Parathyroid adenoma (tissue), 2 donors: ENCODE measurements around the gene TRAM2.

Experiments used
- H2AFZ ChIP-seq: fragments of 300-600 bp; sonication (generic); one replicate; pipeline ENCODE4 v1.7.0; 2017; ENCODE audit warnings: antibody characterized with exemption, mild to moderate bottlenecking
- H3K27ac ChIP-seq: fragments of 300-600 bp; sonication (generic); one replicate; pipeline ENCODE4 v1.7.0; 2017
- H3K27me3 ChIP-seq: fragments of 300-600 bp; sonication (generic); one replicate; pipeline ENCODE4 v1.7.0; 2017; ENCODE audit warnings: low read length; ENCODE audit not compliant: control insufficient read depth, insufficient read depth
- H3K36me3 ChIP-seq: fragments of 300-600 bp; sonication (generic); one replicate; pipeline ENCODE4 v1.7.0; 2017; ENCODE audit warnings: low read length; ENCODE audit not compliant: control insufficient read depth, insufficient read depth
- H3K4me1 ChIP-seq: fragments of 300-600 bp; sonication (generic); one replicate; pipeline ENCODE4 v1.7.0; 2017; ENCODE audit warnings: control low read depth
- H3K4me2 ChIP-seq: fragments of 300-600 bp; sonication (generic); one replicate; pipeline ENCODE4 v1.7.0; 2017; ENCODE audit warnings: low read length
- H3K4me3 ChIP-seq: fragments of 300-600 bp; sonication (generic); one replicate; pipeline ENCODE4 v1.7.0; 2017; ENCODE audit warnings: low read depth, low read length
- H3K79me2 ChIP-seq: fragments of 300-600 bp; sonication (generic); one replicate; pipeline ENCODE4 v1.7.0; 2017; ENCODE audit warnings: control low read depth
- H3K9ac ChIP-seq: fragments of 300-600 bp; sonication (generic); one replicate; pipeline ENCODE4 v1.7.0; 2017; ENCODE audit warnings: mild to moderate bottlenecking
- H3K9me3 ChIP-seq: fragments of 300-600 bp; sonication (generic); one replicate; pipeline ENCODE4 v1.7.0; 2017; ENCODE audit warnings: low read length; ENCODE audit not compliant: control insufficient read depth
- CTCF ChIP-seq: fragments of 300-600 bp; sonication (generic); IDR thresholded peaks from one replicate; pipeline ENCODE4 v1.7.0; 2017; ENCODE audit warnings: antibody characterized with exemption, mild to moderate bottlenecking
- donor health status: primary hyperparathyroidism.

The TRAM2 gene

GRCh38 chr6:52571099-52571755 lies 5.6 kb downstream of the TRAM2 start:
- Histone ChIP-seq H3K27me3 (no peaks in the 10 kb centered on the region), H3K36me3 (no peaks in the 10 kb centered on the region), H3K27ac (no peak overlapping the region), H3K79me2 (peaks cover 5% of the 10 kb centered on the region), H3K4me3 (no peak overlapping the region), H3K9ac (no peak overlapping the region), H3K9me3 (no peaks in the 10 kb centered on the region), H2AFZ (no peak overlapping the region), H3K4me2 (no peak overlapping the region), H3K4me1 (no peaks in the 10 kb centered on the region)
- no peak for TF ChIP-seq CTCF

GRCh38 chr6:52570291-52570700 lies 6.6 kb downstream of the TRAM2 start:
- H3K4me1 ChIP-seq: no peaks in the 10 kb centered on the region
- H3K79me2 ChIP-seq: peaks cover 5% of the 10 kb centered on the region
- H3K36me3 ChIP-seq: no peaks in the 10 kb centered on the region
- H2AFZ ChIP-seq: no peak overlapping the region
- H3K4me2 ChIP-seq: no peak overlapping the region
- no peaks in the 10 kb centered on the region for H3K9me3 ChIP-seq
- H3K9ac ChIP-seq: no peak overlapping the region
- no peaks in the 10 kb centered on the region for H3K27me3 ChIP-seq
- TF ChIP-seq CTCF: no peak
- no peak overlapping the region for H3K4me3 ChIP-seq
- H3K27ac ChIP-seq: no peak overlapping the region

GRCh38 chr6:52568320-52568719 lies 8.5 kb downstream of the TRAM2 start:
- Histone ChIP-seq H3K4me1 (no peaks in the 10 kb centered on the region), H3K9me3 (no peaks in the 10 kb centered on the region), H3K36me3 (no peaks in the 10 kb centered on the region), H3K4me3 (no peak overlapping the region), H3K27ac (no peak overlapping the region), H3K4me2 (no peak overlapping the region), H2AFZ (no peak overlapping the region), H3K79me2 (peaks cover 8% of the 10 kb centered on the region), H3K9ac (no peak overlapping the region), H3K27me3 (no peaks in the 10 kb centered on the region)
- no peak for TF ChIP-seq CTCF

GRCh38 chr6:52566853-52567279 lies 10.0 kb downstream of the TRAM2 start:
- Histone ChIP-seq H3K79me2 (peaks cover 8% of the 10 kb centered on the region), H3K4me3 (no peak overlapping the region), H3K4me1 (no peaks in the 10 kb centered on the region), H3K9ac (no peak overlapping the region), H3K27ac (no peak overlapping the region), H2AFZ (no peak overlapping the region), H3K27me3 (no peaks in the 10 kb centered on the region), H3K4me2 (no peak overlapping the region), H3K36me3 (no peaks in the 10 kb centered on the region), H3K9me3 (no peaks in the 10 kb centered on the region)
- TF ChIP-seq CTCF: no peak

DNA sequence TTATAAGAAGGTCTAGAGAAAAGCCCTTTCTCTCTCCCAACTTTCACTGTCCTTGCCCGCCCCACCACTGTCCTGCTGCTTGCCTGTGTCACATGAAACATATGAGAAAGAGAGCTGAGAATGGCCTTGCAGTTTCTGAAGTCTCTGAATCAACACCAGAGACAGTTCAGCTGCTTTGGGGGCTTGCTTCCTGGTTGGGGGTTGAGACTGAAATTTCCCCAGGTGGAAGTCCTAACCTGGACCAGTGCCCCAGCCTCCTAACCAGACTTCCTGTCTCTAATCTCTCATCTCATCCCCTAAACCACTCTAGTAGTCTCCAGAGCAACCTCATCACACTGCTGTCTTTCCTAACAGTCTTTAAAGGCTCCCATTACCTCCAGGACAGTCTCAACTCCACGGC lies 10.7 kb downstream of the TRAM2 start:
- H3K27me3 ChIP-seq: no peaks in the 10 kb centered on the region
- peaks cover 7% of the 10 kb centered on the region for H3K79me2 ChIP-seq
- H3K27ac ChIP-seq: no peak overlapping the region
- H3K9me3 ChIP-seq: no peaks in the 10 kb centered on the region
- no peak overlapping the region for H3K9ac ChIP-seq
- no peak overlapping the region for H3K4me2 ChIP-seq
- no peak overlapping the region for H2AFZ ChIP-seq
- no peak for TF ChIP-seq CTCF
- no peaks in the 10 kb centered on the region for H3K4me1 ChIP-seq
- H3K4me3 ChIP-seq: no peak overlapping the region
- no peaks in the 10 kb centered on the region for H3K36me3 ChIP-seq
